GM19023 (cell line): Measurements from ENCODE around the gene CNTN4.
A peak's percentile ranks its signal among the peaks of the same experiment; 100 is the strongest.

ENCODE experiments used
- ATAC-seq: cut with Tn5 transposase; IDR thresholded peaks from one replicate; pipeline ENCODE4 v1.9.1; 2021; ENCODE audit warnings: mild to moderate bottlenecking, moderate library complexity; ENCODE audit not compliant: unreplicated experiment

The CNTN4 gene

DNA sequence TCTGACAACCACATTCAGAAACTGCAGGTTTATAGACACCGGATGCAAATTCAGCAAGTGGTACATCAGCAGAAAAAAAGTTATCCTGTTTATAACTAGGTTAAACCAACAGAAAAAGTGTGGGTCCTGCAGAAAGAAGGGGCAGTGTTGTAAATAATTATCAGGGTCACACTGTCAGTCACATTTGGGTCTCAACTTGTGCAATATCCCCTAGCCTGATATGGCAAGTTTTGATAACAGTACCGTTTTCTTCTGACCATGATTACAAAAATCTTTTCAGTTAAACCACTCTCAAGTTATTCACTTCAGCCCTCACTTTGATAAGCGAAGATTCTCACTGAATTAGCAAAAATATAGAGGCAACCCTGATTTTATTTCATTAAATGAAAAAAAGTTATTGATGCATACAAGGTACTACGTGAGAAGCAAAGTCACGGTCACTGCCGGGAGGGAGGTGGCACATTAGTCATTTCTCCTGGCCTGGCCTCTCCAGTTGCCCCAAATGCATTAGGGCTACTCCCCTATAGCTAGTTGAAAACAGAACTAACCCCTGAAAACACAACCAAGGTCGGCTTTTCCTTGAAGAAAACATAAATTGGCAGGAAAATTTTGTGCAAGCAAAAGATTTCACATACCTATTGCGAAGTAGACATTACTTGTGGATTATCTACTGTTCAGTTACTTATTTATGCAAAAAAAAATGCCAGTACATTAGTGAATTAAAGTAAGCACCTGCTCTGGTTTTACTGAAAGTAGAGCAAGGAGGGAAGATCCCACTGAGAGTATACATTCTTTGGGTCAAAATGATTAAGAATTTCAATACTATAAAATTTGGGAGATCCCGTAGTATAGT is 982.9 kb downstream of the CNTN4 start:
- ATAC-seq, result peak; percentile 38

DNA sequence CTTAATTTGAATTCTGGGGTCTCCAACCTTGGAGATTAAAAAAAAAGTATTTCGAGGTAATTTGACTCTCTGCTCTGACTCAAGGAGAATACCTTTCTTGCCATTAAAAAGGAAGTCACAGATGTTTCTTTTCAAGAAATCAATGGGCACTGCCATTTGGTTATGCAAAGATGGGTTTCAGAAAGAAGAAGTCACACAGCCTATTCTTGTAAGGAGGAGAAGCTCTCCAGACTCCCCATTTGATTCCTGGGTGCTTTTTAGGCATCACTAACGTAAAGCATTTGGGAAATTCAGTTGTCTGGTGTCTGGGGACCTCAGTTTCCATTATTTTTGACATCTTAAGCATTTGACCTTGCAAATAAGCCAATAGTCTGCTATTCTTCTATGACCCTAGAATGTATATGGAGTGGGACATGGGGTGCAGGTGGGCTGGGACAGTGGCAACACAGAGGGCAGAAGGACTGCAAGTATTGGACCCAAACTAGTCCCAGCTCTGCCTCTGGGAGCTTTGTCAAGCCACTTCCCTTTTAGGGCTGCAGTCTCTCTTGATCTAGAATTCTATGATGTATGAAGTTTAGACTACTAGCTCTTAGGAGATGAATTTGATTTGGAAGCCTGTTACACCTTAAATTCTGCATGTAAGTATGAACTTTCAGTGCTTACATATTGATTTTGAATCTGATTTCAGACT is 983.7 kb downstream of the CNTN4 start:
- ATAC-seq, result peak; percentile 78

DNA sequence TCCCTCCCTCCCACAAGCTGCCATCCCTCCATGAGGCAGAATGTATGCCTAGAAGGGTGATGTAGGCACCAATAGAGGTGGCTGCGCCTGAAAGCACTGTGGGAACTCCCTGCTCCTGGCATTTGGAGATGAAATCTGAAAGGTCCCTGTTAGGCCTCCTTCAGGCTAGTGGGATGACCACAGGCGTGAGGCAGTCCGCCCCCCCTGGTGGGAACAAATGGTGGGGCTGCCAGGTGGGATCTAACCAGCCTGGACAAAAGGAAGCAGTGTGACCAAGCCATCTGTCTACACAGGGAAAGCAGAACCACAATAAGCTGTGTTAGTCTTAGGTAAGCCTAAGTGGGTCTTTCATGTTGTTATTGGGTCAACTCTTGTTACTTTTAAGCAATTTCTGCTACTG is 986.2 kb downstream of the CNTN4 start:
- ATAC-seq, result no peak

DNA sequence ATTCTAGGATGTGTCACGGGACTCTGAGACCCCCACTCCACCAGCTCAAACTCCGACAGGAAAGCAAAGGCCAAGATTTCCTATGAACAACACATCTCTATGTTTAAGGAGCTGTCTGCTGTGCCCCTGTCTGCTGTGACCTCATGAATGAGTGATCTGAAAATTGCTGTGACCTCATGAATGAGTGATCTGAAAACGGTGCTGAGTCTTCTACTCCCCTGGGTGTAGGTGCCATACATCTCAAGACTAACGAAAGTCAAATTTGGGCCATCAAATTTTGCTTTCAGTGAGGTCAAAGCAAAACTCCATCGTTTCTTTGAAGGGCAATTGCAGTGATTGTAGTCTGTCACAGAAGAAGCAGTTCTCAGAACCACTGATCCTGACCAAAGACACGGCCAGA is 987.1 kb downstream of the CNTN4 start:
- no peak for ATAC-seq

DNA sequence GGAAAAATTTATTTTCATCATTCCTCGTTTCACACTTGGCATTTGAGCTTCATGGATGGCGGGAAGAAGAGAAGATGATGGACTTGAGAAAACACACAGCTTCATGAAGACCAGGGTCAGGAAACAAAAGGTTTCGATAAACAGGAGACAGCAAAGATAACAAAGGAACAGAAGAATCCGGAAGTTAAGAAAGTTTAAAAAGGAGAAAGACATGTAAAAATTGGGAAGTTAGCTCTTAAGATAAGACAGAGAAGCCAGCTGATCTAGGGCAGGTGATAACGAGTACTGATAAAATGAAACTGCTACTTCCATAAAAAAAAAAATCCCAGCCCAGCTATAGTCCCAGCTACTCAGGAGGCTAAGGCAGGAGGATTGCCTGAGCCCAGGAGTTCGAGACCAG is 987.6 kb downstream of the CNTN4 start:
- ATAC-seq, result no peak

DNA sequence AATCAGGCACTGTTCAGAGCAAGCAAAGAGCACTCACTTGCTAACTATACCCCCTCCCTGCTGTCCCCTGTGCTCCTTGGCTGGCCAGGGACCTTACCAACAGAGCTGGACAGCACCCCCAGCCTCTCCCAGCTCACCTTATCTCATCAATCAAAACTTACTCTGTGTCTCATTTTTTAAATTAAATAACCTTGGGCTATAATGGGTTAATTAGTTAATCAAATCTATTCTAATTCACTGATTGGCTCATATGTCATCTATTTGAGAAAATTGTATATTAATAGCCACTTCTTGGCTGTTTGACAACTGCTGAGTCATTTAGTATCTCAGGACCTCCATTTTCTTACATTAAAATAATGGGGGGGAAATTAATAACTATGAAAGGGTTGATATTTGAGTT is 988.6 kb downstream of the CNTN4 start:
- no peak for ATAC-seq

DNA sequence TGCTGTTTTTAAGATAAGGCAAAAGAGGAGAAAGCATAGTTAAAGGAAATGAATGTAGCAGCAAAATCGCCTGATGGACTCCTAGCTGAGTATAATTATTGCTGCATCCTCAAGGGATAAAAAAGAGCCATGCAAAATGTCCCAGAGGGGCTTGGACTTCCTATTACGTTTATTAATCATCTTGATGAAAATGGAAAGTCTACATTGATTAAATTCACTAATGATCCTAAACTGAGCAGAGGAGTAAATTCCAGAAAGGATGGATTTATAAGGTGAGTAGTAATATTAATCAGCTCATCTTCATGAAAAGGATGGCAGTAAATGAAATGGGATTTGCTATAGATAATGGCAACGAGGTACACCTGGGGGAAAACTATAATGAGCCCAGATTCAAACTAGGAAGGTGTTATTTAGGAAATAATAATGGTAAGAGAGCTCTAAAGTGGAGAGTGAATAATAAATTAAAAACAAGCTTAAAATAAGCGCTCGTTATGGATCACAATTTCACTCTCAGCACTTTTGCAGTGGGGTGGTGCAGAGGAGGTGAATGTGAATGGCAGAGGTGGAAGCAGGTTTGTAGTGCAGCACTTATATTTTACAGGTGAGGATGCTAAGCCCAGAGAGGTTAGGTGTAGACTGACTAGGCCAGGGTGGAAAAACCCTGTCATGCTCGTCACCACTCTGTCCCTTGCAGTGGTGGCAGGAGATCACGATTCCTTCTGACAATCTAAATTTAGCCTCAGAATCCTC is 989.2 kb downstream of the CNTN4 start:
- no peak for ATAC-seq

DNA sequence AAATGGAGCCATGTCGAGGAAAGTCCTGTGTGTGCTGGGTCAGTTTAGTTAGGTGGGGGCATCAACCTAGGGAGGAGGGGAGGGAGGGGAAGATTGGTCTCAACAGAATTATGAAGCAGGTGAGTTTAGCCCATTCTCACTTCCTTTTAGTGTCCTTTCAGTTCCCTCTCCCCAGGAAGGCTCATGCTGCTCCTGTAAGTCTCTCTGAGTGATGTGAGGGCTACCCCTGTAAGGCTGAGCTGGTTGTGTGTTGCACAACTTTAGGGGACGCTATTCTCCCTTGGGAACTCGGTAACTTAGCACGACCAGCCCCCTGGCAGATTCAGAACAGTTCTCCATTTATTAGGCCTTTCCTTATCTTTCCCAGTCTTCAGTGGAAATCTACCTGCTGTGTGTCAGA is 990.4 kb downstream of the CNTN4 start:
- peak; percentile 86 for ATAC-seq

DNA sequence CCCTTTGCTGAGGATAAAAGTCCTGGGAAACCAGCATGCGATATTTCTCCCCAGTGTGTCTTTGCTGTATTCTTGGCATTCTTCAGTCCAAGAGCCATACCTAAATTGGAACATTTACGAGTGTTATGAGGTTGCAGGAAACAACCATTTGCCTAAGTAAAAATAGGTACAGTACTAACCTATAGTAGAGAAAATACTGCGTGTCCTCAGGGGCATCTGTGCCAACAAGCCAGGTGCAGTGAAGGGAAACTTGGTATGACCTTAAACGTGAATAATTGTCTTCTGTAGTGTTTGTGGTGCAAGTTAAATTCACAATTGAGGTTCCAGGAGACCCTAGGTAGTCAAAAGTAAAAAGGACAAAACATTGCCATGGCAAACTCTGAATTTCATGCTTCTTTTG is 999.3 kb downstream of the CNTN4 start:
- ATAC-seq, result no peak

DNA sequence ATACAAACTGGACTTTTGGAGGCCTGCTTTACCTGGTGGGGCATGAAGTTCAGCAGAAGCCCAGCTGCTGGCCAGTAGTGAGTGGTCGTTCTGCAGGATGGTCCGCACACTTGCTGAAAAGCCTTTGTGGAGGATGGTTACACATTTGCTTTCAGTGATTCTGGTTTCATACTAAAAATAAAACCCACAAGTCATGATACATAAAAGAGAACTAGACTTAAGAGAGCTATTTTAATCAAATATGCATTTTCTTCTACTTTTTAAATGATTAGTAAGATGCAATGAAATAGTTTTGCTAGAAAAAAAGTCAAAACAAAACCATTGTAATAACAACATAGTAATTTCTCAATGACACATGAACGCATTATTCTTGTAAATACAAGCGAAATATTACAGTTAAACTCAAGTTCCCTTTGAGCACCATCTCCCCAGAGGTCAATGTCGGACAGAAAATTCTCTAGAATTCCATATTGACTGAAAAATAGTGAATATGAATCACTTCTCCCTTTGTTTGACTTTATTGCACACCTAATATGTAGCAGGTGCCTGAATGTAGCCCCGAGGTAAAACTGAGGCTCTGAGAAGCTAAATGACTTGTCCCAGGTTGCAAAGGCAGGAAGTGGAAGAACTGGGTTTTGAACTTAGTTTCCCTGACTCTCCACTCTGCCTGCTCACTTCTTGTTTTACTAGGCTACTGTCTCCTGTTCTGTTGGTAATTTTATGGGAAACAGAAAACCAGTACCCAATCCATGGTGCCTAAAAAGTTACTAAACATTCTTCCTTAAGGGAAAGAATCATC is 1003.2 kb downstream of the CNTN4 start:
- ATAC-seq, result peak; percentile 51

DNA sequence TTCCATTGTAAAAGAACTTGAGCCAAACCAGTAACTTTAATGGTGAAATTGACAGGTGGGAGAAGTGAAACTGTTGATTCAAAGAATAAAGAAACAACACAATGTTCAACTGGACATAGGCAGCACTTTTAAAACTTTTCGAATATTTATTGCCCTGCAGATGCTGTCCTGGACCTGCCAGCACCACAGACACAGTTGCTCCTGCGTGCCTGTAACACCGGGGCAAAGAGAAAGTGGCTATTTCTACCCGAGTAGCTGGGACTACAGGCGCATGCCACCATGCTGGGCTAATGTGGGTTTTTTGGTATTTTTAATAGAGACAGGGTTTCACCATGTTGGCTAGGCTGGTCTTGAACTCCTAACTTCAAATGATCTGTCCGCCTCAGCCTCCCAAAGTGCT is 1004.1 kb downstream of the CNTN4 start:
- no peak for ATAC-seq

DNA sequence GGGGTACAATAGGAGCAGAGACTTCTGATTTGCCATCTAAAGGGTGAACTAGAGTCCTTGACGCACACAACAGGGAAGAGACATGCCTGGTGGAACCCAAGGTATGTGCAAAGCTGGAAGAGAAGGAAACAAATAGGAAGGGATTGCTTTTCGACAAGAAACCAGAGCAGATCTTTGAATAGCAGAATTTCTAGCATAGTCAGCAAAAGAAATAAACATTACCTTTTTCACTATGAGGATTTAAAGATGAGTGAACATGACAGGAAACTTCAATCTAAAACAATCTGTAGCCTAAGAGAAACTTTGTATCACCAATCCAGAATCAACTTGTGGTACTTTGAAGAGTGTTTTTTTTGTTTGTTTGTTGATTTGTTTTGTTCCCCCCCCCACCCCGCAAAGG is 1006.6 kb downstream of the CNTN4 start:
- ATAC-seq, result no peak

DNA sequence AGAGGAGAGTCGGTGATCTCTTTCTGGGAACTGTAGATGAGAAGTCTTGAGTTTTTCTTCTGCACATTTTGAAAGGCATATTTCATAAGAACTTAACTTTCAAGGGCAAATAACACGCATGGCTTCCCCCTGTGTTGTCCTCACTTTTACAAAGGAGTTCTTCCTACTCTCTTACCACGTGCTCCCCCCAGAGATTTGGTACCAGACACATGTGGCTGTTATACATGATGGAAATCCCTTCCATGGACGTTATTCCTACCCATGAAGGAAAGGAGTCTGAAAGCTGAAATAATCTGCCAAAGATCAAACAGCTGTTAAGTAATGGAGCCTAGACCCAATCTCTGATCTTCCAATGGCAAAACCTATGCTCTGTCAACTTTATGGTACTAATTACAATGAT is 1007.1 kb downstream of the CNTN4 start:
- ATAC-seq, result no peak

DNA sequence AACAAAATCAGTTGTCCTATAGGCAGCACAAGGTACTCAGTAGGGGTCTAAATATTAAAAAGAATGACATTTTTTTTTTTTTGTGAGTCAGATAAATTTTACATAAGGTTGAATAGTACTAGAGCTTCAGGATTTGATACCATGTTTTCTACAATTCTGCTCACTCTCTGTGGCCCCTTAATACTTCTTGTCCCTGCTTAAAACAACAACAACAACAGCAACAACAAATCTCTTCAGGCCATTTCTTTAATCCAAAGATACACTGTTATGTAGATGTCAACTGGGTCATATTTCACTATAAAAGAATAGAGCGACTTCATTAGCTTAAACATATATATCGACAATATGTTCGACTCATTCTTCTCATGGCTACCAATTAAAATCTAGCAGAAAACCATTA is 1008.5 kb downstream of the CNTN4 start:
- ATAC-seq, result no peak
